Chondrocyte (in vitro differentiated cells): ENCODE measurements around the gene ZNF519. TPM values are rescaled to one million over a fixed set of nuclear protein-coding genes. Genes with fewer than 3 reads are reported as not detected.

ENCODE experiments used
- DNase-seq: peaks from one replicate; pipeline ENCODE4 v3.0.0; 2021; ENCODE audit warnings: mixed read lengths, low spot score
- H3K27ac Mint-ChIP-seq: one replicate; pipeline ENCODE4 v1.8.0; 2021; ENCODE audit warnings: mild to moderate bottlenecking, moderate library complexity, mixed read lengths; ENCODE audit not compliant: unreplicated experiment
- H3K27me3 Mint-ChIP-seq: 2 replicates; pipeline ENCODE4 v1.8.0; 2021; ENCODE audit warnings: low read depth, mixed read lengths
- H3K36me3 Mint-ChIP-seq: 2 replicates; pipeline ENCODE4 v1.8.0; 2021; ENCODE audit warnings: low read depth, mixed read lengths
- H3K4me1 Mint-ChIP-seq: 2 replicates; pipeline ENCODE4 v1.8.0; 2021; ENCODE audit warnings: low read depth, mild to moderate bottlenecking, mixed read lengths
- H3K4me3 Mint-ChIP-seq: one replicate; pipeline ENCODE4 v1.8.0; 2021; ENCODE audit warnings: mild to moderate bottlenecking, moderate library complexity, mixed read lengths; ENCODE audit not compliant: unreplicated experiment
- H3K9me3 Mint-ChIP-seq: 2 replicates; pipeline ENCODE4 v1.8.0; 2021; ENCODE audit warnings: low read depth, mixed read lengths
- total RNA-seq: library from RNA; stranded (reverse); gene quantifications from 3 replicates; pipeline ENCODE4 v1.2.1, GENCODE V29; 2021
- TF ChIP-seq, protein P1 (sequence below): fragments of 200-600 bp; sonication (generic); IDR thresholded peaks from 2 replicates; pipeline ENCODE4 v1.5.0; 2021; ENCODE audit warnings: antibody characterized with exemption, mild to moderate bottlenecking, moderate library complexity

ZNF519 gene
- total RNA-seq, 1 donor from 2014 or later, result 2.9 TPM

DNA sequence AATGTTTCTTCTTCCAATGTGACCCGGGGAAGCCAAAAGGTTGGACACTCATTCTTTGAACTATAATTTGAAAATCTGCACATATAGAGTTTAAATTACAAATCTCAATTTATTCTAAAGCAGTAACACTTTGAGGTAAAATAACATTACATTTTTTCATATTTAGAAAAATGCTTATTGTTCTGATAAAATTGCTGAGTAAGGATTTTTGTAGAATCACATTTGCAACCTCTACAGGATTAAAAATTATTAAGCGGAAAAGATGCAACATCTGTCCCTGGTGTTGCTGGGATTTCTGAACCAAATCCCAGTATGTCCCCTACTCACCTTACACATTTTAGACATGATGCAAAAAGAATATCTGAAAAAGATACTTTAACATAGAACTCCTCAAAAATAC is 10.1 kb downstream of the ZNF519 start:
- TF ChIP-seq, protein P1, sequence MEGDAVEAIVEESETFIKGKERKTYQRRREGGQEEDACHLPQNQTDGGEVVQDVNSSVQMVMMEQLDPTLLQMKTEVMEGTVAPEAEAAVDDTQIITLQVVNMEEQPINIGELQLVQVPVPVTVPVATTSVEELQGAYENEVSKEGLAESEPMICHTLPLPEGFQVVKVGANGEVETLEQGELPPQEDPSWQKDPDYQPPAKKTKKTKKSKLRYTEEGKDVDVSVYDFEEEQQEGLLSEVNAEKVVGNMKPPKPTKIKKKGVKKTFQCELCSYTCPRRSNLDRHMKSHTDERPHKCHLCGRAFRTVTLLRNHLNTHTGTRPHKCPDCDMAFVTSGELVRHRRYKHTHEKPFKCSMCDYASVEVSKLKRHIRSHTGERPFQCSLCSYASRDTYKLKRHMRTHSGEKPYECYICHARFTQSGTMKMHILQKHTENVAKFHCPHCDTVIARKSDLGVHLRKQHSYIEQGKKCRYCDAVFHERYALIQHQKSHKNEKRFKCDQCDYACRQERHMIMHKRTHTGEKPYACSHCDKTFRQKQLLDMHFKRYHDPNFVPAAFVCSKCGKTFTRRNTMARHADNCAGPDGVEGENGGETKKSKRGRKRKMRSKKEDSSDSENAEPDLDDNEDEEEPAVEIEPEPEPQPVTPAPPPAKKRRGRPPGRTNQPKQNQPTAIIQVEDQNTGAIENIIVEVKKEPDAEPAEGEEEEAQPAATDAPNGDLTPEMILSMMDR, result no peak
- no peak overlapping the region for H3K27ac Mint-ChIP-seq
- H3K4me3 Mint-ChIP-seq, result no peak overlapping the region
- DNase-seq, result no peak
- H3K9me3 Mint-ChIP-seq, result peaks cover 2% of the 10 kb centered on the region
- peaks cover 2% of the 10 kb centered on the region for H3K36me3 Mint-ChIP-seq
- no peaks in the 10 kb centered on the region for H3K27me3 Mint-ChIP-seq
- H3K4me1 Mint-ChIP-seq, result no peaks in the 10 kb centered on the region

DNA sequence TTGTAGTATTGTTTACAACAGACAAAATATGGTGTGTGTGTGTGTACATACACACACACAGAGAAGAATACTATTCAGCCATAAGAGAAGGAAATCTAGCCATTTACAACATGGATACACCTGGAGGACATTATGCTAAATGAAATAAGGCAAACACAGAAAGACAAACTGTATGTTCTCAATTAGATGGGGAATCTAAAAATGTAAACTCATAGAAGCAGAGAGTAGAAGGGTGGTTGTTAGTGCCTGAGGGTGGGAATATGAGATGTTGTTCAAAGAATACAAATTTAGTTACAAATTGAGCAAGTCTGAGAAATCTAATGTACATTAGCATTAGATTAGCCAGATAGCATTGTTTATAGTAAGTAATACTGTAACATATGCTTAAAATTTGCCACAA is 11.3 kb downstream of the ZNF519 start:
- no peak for DNase-seq
- Mint-ChIP-seq H3K36me3 (peaks cover 3% of the 10 kb centered on the region), H3K27me3 (no peaks in the 10 kb centered on the region), H3K4me3 (no peak overlapping the region), H3K9me3 (peaks cover 4% of the 10 kb centered on the region), H3K27ac (no peak overlapping the region), H3K4me1 (no peaks in the 10 kb centered on the region)
- TF ChIP-seq, protein P1, result no peak

DNA sequence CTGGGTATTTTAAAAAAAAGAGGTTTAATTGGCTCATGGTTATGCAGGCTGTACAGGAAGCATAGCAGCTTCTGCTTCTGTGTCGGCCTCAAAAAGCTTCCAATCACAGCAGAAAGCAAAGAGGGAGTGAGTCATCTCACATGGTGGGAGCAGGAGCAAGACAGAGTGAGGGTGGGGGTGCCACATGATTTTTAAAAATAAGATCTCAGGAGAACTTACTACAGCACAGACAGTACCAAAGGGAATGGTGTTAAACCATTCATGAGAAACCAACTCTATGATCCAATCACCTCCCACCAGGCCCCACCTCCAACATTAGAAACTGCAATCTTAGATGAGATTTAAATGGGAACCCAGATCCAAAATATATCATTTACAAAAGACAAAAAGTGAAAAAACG is 14.6 kb downstream of the ZNF519 start:
- Mint-ChIP-seq H3K4me1 (no peaks in the 10 kb centered on the region), H3K36me3 (peaks cover 6% of the 10 kb centered on the region), H3K4me3 (no peak overlapping the region), H3K27ac (no peak overlapping the region), H3K27me3 (no peaks in the 10 kb centered on the region), H3K9me3 (peaks cover 11% of the 10 kb centered on the region)
- no peak for DNase-seq
- TF ChIP-seq, protein P1, result no peak

DNA sequence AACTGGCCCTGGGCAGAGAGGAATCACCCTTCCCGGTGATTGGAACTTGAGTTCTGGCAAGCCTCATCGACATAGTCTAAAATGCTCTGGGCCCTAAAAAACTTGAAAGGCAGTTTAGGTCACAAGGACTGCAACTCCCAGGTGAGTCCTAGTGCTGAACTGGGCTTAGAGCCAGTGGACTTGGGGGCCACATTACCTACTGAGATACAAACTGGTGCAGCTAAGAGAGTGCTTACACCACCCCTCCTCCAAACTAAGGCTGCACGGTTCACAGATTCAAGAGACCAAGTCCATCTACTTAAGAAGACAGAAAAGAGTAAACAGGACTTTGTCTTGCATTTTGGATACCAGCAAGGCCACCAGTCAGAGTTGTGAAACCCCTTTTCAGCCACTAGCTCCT is 25.3 kb downstream of the ZNF519 start:
- H3K36me3 Mint-ChIP-seq, result peaks cover 11% of the 10 kb centered on the region
- no peak overlapping the region for H3K27ac Mint-ChIP-seq
- H3K9me3 Mint-ChIP-seq, result peaks cover 54% of the 10 kb centered on the region
- DNase-seq, result no peak
- no peaks in the 10 kb centered on the region for H3K4me1 Mint-ChIP-seq
- H3K4me3 Mint-ChIP-seq, result no peak overlapping the region
- TF ChIP-seq, protein P1, result no peak
- no peaks in the 10 kb centered on the region for H3K27me3 Mint-ChIP-seq

DNA sequence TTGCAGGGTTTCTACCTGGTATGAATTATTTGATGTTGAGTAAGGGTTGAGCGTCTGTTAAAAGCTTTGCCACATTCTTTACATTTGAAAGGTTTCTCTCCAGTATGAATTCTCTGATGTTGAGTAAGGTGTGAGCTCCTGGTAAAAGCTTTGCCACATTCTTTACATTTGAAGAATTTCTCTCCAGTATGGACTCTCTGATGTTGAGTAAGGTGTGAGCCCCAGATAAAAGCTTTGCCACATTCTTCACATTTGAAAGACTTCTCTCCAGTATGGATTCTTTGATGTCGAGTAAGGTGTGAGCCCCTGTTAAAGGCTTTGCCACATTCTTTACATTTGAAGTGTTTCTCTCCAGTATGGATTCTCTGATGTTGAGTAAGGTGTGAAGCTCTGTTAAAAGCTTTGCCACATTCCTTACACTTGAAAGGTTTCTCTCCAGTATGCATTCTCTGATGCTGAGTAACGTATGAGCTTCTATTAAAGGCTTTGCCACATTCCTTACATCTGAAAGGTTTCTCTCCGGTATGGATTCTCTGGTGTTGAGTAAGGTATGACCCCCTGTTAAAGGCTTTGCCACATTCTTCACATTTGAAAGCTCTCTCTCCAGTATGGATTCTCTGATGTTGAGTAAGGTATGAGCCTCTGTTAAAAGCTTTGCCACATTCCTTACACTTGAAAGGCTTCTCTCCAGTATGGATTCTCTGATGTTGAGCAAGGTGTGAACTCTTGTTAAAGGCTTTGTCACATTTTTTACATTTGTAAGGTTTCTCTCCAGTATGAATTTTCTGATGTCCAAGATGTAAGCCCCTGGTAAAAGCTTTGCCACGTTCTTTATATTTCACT is 27.1 kb downstream of the ZNF519 start:
- Mint-ChIP-seq H3K36me3 (peaks cover 11% of the 10 kb centered on the region), H3K27me3 (no peaks in the 10 kb centered on the region), H3K4me3 (no peak overlapping the region), H3K9me3 (peaks cover 49% of the 10 kb centered on the region), H3K27ac (no peak overlapping the region), H3K4me1 (no peaks in the 10 kb centered on the region)
- DNase-seq, result no peak
- TF ChIP-seq, protein P1, result no peak
